ENCODE results near the gene CDH13.

The CDH13 gene

GRCh38 chr16:83661656-83662055, 1034.9 kb downstream of the CDH13 start:
- no peak for DNase-seq (ENCODE audit: low read depth)
- no peak overlapping the region for H3K4me3 ChIP-seq (ENCODE audit: low read depth, low read length)
- TF ChIP-seq CTCF (IDR thresholded peaks at IDR 0.05; ENCODE audit: low read depth, low read length, missing control alignments), result no peak
- in situ Hi-C loops (cut with HindIII; ENCODE audit: low sequenced_read_pairs), result no loop called here

- no peak overlapping the region for H3K4me3 ChIP-seq (ENCODE audit: low read depth, low read length)
- no peak for DNase-seq (ENCODE audit: low read depth)
- in situ Hi-C loops (cut with HindIII; ENCODE audit: low sequenced_read_pairs), result no loop called here
- no peak for TF ChIP-seq CTCF (IDR thresholded peaks at IDR 0.05; ENCODE audit: low read depth, low read length, missing control alignments)
These were observed 1039.7 kb downstream of the CDH13 start for GRCh38 chr16:83666449-83666848.

- no peak for TF ChIP-seq CTCF (IDR thresholded peaks at IDR 0.05; ENCODE audit: low read depth, low read length, missing control alignments)
- no peak overlapping the region for H3K4me3 ChIP-seq (ENCODE audit: low read depth, low read length)
- DNase-seq (ENCODE audit: low read depth), result no peak
- in situ Hi-C loops (cut with HindIII; ENCODE audit: low sequenced_read_pairs), result no loop called here
These were observed 1042.7 kb downstream of the CDH13 start for GRCh38 chr16:83669456-83669855.

GRCh38 chr16:83674931-83675535, 1048.3 kb downstream of the CDH13 start:
- TF ChIP-seq CTCF (IDR thresholded peaks at IDR 0.05; ENCODE audit: low read depth, low read length, missing control alignments), result no peak
- no peak for DNase-seq (ENCODE audit: low read depth)
- H3K4me3 ChIP-seq (ENCODE audit: low read depth, low read length), result no peak overlapping the region
- in situ Hi-C loops (cut with HindIII; ENCODE audit: low sequenced_read_pairs), result no loop called here

GRCh38 chr16:83676086-83676485, 1049.3 kb downstream of the CDH13 start:
- TF ChIP-seq CTCF (IDR thresholded peaks at IDR 0.05; ENCODE audit: low read depth, low read length, missing control alignments), result no peak
- H3K4me3 ChIP-seq (ENCODE audit: low read depth, low read length), result no peak overlapping the region
- in situ Hi-C loops (cut with HindIII; ENCODE audit: low sequenced_read_pairs), result no loop called here
- DNase-seq (ENCODE audit: low read depth), result no peak

- TF ChIP-seq CTCF (IDR thresholded peaks at IDR 0.05; ENCODE audit: low read depth, low read length, missing control alignments), result no peak
- in situ Hi-C loops (cut with HindIII; ENCODE audit: low sequenced_read_pairs), result no loop called here
- no peak for DNase-seq (ENCODE audit: low read depth)
- H3K4me3 ChIP-seq (ENCODE audit: low read depth, low read length), result no peak overlapping the region
These were observed 1054.2 kb downstream of the CDH13 start for GRCh38 chr16:83680980-83681379.
